Epidermal melanocyte (primary cell): ENCODE results near the gene RPLP2.
A peak's percentile ranks its signal among the peaks of the same experiment; 100 is the strongest.

Experiments
- DNase-seq: peaks from one replicate; pipeline ENCODE4 v3.0.0; 2011; ENCODE audit warnings: low spot score; ENCODE audit not compliant: insufficient read length

Gene RPLP2

GRCh38 chr11:848380-848931 lies 38.7 kb downstream of the RPLP2 start:
- peak; percentile 87 for DNase-seq

- no peak for DNase-seq
These were observed 39.5 kb downstream of the RPLP2 start for GRCh38 chr11:849104-849824.

- DNase-seq, result no peak
These were observed 40.4 kb downstream of the RPLP2 start for GRCh38 chr11:849951-850774.

- no peak for DNase-seq
These were observed 41.3 kb downstream of the RPLP2 start for GRCh38 chr11:850775-851763.

- no peak for DNase-seq
These were observed 43.0 kb downstream of the RPLP2 start for GRCh38 chr11:852762-853161.

GRCh38 chr11:853682-854448 lies 44.1 kb downstream of the RPLP2 start:
- no peak for DNase-seq

GRCh38 chr11:854601-855329 lies 45.0 kb downstream of the RPLP2 start:
- no peak for DNase-seq

GRCh38 chr11:855330-855674 lies 45.5 kb downstream of the RPLP2 start:
- DNase-seq, result no peak

GRCh38 chr11:855796-856195 lies 46.0 kb downstream of the RPLP2 start:
- DNase-seq, result no peak

- no peak for DNase-seq
These were observed 46.6 kb downstream of the RPLP2 start for GRCh38 chr11:856397-856796.

GRCh38 chr11:858053-858761 lies 48.4 kb downstream of the RPLP2 start:
- no peak for DNase-seq

GRCh38 chr11:858762-859339 lies 49.1 kb downstream of the RPLP2 start:
- DNase-seq, result no peak

- DNase-seq, result peak; percentile 83
These were observed 49.8 kb downstream of the RPLP2 start for GRCh38 chr11:859394-860131.

- no peak for DNase-seq
These were observed 50.7 kb downstream of the RPLP2 start for GRCh38 chr11:860234-861104.

GRCh38 chr11:861105-861479 lies 51.3 kb downstream of the RPLP2 start:
- no peak for DNase-seq

- no peak for DNase-seq
These were observed 52.4 kb downstream of the RPLP2 start for GRCh38 chr11:862081-862661.
